H1 (cell line): Measurements from ENCODE around the gene TSEN54.

Experiments
- RAD21 ChIP-seq, 2 experiments: IDR thresholded peaks in 1 of 2; conservative IDR thresholded peaks in 1 of 2; 2 replicates each; pipeline ENCODE4 v1.6.1; 2011; ENCODE audit warnings: low read depth in 2 of 2, low read length in 2 of 2, improper control_type of control experiment in 1 of 2, inconsistent platforms in 1 of 2, mild to moderate bottlenecking in 1 of 2, moderate library complexity in 1 of 2
- RFX5 ChIP-seq: IDR thresholded peaks from 2 replicates; pipeline ENCODE4 v1.6.1; 2011; ENCODE audit warnings: low read depth, low read length, improper control_type of control experiment, borderline replicate concordance
- SRF ChIP-seq: IDR thresholded peaks from 2 replicates; pipeline ENCODE4 v1.6.1; 2011; ENCODE audit warnings: mild to moderate bottlenecking, low read depth, low read length, moderate library complexity

- TF ChIP-seq RFX5 (no peak), RAD21 (IDR thresholded peaks at IDR 0.05 in 1 of 2, conservative IDR thresholded peaks at IDR 0.05 in 1 of 2; ENCODE audit: low read depth in 2 of 2, low read length in 2 of 2) (no peak), SRF (no peak)
Measured at GRCh38 chr17:75564195-75564594, 47.9 kb downstream of the TSEN54 start.
